ENCODE data around the gene CCDC89. TPM values are rescaled to one million over a fixed set of nuclear protein-coding genes. Genes with fewer than 3 reads are reported as not detected.

Gene CCDC89
- polyA plus RNA-seq, 2 of the 4 experiments (the other 2 are of a cell fraction) = 0.05 TPM; not detected in 1

GRCh38 chr11:85682330-85683305 is 3.4 kb downstream of the CCDC89 start:
- DNase-seq (ENCODE audit: low read depth in 1 of 2, low spot score in 1 of 2) (peak; percentile 22 to 27), FAIRE-seq (no peak), ATAC-seq (peak; percentile 75 to 82)
- peak overlapping the region; percentile 44 for H3K4me3 ChIP-seq
- ChIA-PET POLR2A (interaction anchor here (1.0 kb wide), 1 partner anchor 36 kb away, joined by 3 read pairs; no protein-coding TSS in a partner anchor), CTCF (interaction anchor here (4.4 kb wide), 1 partner anchor 9 kb away, joined by 22 read pairs; no protein-coding TSS in a partner anchor)
- peak overlapping the region; percentile 62 for H3K4me2 ChIP-seq
- TF ChIP-seq, protein P1, sequence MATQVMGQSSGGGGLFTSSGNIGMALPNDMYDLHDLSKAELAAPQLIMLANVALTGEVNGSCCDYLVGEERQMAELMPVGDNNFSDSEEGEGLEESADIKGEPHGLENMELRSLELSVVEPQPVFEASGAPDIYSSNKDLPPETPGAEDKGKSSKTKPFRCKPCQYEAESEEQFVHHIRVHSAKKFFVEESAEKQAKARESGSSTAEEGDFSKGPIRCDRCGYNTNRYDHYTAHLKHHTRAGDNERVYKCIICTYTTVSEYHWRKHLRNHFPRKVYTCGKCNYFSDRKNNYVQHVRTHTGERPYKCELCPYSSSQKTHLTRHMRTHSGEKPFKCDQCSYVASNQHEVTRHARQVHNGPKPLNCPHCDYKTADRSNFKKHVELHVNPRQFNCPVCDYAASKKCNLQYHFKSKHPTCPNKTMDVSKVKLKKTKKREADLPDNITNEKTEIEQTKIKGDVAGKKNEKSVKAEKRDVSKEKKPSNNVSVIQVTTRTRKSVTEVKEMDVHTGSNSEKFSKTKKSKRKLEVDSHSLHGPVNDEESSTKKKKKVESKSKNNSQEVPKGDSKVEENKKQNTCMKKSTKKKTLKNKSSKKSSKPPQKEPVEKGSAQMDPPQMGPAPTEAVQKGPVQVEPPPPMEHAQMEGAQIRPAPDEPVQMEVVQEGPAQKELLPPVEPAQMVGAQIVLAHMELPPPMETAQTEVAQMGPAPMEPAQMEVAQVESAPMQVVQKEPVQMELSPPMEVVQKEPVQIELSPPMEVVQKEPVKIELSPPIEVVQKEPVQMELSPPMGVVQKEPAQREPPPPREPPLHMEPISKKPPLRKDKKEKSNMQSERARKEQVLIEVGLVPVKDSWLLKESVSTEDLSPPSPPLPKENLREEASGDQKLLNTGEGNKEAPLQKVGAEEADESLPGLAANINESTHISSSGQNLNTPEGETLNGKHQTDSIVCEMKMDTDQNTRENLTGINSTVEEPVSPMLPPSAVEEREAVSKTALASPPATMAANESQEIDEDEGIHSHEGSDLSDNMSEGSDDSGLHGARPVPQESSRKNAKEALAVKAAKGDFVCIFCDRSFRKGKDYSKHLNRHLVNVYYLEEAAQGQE (IDR thresholded peaks at IDR 0.05) = no peak
- TF ChIP-seq, protein P2, sequence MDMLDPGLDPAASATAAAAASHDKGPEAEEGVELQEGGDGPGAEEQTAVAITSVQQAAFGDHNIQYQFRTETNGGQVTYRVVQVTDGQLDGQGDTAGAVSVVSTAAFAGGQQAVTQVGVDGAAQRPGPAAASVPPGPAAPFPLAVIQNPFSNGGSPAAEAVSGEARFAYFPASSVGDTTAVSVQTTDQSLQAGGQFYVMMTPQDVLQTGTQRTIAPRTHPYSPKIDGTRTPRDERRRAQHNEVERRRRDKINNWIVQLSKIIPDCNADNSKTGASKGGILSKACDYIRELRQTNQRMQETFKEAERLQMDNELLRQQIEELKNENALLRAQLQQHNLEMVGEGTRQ (IDR thresholded peaks at IDR 0.05) = no peak
- TF ChIP-seq ESRRA (IDR thresholded peaks at IDR 0.05; ENCODE audit: borderline replicate concordance, low read length) (no peak), NPAS2 (CRISPR knock-in tag; IDR thresholded peaks at IDR 0.05; ENCODE audit: borderline replicate concordance) (no peak), FOSB (CRISPR knock-in tag; IDR thresholded peaks at IDR 0.05) (no peak), BHLHE40 (IDR thresholded peaks at IDR 0.05; ENCODE audit: low read depth, low read length) (no peak), KDM5A (IDR thresholded peaks at IDR 0.05) (no peak), MAFK (IDR thresholded peaks at IDR 0.05; ENCODE audit: partially characterized antibody) (no peak), NR3C1 (IDR thresholded peaks at IDR 0.05) (no peak), EP300 (IDR thresholded peaks at IDR 0.05) (no peak), POLR2A (IDR thresholded peaks at IDR 0.05; ENCODE audit: low read length) (no peak; the same call in 1 of the 2 replicates), JUN (IDR thresholded peaks at IDR 0.05) (no peak), CTCF (IDR thresholded peaks at IDR 0.05) (no peak), FOXS1 (CRISPR knock-in tag; IDR thresholded peaks at IDR 0.05) (no peak), MAX (IDR thresholded peaks at IDR 0.05) (no peak), PBX3 (IDR thresholded peaks at IDR 0.05) (no peak)
- TF ChIP-seq, protein P3, sequence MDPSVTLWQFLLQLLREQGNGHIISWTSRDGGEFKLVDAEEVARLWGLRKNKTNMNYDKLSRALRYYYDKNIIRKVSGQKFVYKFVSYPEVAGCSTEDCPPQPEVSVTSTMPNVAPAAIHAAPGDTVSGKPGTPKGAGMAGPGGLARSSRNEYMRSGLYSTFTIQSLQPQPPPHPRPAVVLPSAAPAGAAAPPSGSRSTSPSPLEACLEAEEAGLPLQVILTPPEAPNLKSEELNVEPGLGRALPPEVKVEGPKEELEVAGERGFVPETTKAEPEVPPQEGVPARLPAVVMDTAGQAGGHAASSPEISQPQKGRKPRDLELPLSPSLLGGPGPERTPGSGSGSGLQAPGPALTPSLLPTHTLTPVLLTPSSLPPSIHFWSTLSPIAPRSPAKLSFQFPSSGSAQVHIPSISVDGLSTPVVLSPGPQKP (IDR thresholded peaks at IDR 0.05; ENCODE audit: low read depth, low read length) = no peak
- H3K4me1 ChIP-seq = no peaks in the 10 kb centered on the region
- H3K9me3 ChIP-seq = no peaks in the 10 kb centered on the region
- H3K27ac ChIP-seq = peak overlapping the region; percentile 68 to 80
- 70% methylated on average over 34 of the region's 43 CpGs for WGBS (ENCODE audit: missing lambda C conversion rate)
